Activated T-helper 1 cell treated with anti-CD3 and anti-CD28 coated beads, Interleukin-2, amount 50 U/mL, for 16 hours (primary cell): ENCODE results near the gene PBRM1.

Experiments
- DNase-seq, 2 donors: peaks; one replicate each; pipeline ENCODE4 v3.0.0-alpha.2; 2020; ENCODE audit warnings: low read depth in 1 of 2, low spot score in 1 of 2

PBRM1 gene

GRCh38 chr3:52574056-52574965 is 111.4 kb downstream of the PBRM1 start:
- no peak for DNase-seq

- no peak for DNase-seq
Measured at GRCh38 chr3:52572221-52572620, 113.5 kb downstream of the PBRM1 start.

DNA sequence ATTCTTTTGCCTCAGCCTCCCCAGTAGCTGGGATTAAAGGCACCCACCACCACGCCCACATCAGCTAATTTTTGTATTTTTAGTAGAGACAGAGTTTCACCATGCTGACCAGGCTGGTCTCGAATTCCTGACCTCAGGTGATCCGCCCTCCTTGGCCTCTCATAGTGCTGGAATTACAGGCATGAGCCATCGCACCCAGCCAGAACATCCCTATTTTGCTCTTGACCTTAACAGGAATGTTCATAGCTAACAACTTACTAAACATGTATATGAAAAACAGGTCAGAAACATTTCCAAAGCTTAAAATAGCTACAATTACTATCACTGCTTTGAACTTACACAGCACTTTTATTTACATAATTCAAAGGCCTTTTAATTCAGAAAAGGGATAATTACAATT is 115.6 kb downstream of the PBRM1 start:
- no peak for DNase-seq

DNA sequence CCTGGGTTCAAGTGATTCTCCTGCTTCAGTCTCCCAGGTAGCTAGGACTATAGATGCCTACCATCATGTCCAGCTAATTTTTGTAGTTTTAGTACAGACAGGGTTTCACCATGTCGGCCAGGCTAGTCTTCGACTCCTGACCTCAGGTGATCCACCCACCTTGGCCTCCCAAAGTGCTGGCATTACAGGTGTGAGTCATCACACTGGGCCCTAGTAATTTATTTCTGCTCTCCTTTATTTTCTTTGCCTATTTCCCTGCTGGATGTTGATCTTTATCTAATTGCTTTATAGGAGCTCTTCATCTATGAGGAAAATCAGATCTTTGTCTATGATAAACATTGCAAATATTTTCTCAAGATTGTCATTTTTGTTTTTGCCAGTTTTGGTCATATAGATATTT is 117.6 kb downstream of the PBRM1 start:
- no peak for DNase-seq

DNA sequence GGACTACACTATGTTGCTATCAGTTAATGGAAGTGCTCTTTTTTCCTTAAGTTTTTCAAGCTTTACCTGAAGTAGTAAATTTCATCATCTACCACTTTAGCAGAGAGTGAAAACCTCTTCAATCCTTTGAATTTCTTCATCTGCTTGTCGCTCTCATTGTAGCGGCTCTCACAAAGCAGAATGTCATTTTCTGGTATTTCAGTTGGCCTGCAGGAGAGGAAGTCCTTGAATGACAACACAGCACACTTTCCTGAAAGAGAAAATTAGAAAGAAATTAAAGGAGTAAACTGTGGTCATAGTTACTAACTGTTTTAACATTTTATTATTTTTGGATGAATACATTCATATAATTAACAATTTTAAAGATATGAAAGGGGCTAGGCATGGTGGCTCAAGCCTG is 121.7 kb downstream of the PBRM1 start:
- no peak for DNase-seq

DNA sequence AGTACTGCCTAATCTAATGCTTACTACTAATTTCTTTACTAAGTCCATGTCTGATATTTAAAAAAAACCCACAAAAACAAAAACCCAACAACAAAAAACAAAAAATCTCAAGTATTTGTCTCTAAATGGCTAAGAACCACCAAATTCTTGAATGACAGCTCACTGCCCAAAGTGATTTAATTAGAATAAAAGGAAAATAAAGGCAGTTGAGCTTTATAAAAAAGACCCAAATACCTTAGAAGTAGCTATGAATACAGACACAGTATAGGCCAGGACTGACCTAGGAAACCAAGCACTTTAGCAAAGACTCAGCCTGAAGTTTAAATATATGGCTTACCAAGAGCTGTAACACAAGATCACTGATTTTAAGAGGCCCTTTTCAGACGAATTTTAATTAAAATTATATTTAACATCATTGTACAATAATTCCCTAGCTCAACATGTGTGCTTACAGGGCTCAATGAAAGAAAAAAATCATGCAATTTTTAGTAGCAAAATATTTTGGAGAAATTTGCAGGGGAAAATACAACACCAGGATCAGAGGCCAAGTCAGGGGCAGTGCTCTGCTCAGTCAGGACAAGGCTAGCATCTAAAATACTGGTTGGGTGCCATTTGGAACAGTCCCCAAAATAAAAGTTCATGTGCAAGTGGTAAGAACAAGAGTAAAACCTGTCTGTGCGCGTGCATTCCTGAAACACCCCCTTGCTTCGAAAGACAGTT is 124.5 kb downstream of the PBRM1 start:
- no peak for DNase-seq

DNA sequence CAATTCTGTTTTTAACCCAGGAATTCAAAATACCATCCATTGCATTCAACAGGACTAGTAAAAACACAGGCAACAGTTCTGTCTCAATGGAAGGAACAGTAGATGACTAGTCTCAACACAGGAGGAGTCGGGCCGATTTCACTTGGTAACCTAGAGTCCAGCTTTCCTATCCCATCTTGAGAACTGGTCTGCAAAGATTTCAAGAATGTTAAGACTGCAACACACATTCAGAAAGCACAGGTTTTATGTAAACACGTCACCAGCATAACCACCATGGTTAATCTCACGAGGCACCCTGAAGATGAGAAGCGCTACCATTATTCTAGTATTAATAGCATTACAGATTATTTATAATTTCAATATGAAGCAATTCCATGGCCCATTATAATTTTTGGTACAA is 127.3 kb downstream of the PBRM1 start:
- no peak for DNase-seq

GRCh38 chr3:52557011-52557960 is 128.4 kb downstream of the PBRM1 start:
- DNase-seq: no peak

GRCh38 chr3:52555056-52555455 is 130.7 kb downstream of the PBRM1 start:
- no peak for DNase-seq

DNA sequence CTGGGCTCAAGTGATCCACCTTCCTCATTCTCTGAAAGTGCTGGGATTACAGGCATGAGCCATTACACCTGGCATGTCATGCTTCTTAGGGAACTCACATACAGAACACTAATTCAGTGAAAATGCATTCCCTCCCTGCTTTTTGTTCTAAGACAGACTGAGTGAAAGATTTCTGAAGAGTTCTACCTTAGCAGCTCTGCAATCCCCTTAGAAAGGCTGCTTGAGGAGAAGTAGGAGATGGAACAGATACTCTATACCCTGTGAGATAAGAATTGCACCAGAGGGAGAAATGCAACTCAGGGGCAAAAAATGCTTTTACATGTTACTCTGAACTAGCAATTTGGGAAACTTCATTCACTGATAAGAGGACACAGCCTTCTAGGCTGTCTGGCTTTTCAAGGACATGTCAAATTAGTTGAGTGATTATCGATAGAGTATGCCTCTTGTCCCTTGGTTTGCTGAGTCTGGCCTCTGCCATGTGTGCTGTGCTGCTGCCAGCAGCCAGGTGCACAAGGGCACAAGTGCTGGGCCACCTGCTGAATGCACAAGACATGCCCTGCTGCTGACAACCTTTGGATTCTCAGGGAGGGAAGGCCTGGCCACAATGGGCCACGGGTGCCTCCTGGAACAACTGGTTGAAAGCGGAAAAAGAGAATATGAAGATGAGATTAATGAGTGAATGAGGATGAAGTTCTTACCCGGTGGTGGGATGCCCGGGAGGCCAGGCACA is 131.5 kb downstream of the PBRM1 start:
- no peak for DNase-seq

DNA sequence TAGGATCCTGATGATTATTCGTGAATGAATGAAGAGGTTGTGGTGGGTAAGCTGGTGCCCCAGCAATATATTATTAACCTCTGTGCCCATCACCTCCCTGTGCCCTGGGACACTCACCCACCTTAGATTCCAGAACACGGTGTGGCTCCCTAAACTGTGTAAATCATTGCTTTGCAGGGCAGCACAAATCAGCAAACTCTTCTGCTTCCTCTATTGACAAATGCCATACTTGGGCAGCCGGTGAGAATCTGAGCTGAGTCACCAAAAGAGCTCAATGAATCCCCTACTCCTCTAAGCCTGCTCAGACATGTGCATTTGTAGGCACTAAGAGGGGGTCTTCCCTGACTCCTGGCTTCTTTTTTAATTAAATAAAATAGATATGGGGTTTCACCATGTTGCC is 133.6 kb downstream of the PBRM1 start:
- no peak for DNase-seq

- DNase-seq: no peak
Measured at GRCh38 chr3:52551118-52551517, 134.6 kb downstream of the PBRM1 start.

DNA sequence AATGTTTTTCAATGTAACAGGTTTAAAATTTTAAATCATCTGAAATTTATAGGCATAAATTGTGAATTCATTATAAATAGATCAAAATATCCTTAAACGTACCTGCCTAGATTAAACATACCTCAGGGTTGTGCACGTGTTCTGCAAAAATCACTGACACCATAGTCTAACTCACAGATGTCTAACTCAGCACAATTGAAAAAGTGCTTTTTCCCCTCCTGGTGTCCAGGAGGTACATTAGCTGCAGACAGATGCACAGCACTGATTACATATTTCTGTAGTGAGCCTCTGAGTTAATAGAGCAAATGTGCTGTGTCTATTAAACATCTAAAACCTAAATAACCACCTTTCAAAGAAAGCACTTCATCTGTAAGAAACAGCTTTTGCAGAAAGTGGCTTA is 138.6 kb downstream of the PBRM1 start:
- no peak for DNase-seq

- no peak for DNase-seq
Measured at GRCh38 chr3:52546111-52546901, 139.4 kb downstream of the PBRM1 start.

DNA sequence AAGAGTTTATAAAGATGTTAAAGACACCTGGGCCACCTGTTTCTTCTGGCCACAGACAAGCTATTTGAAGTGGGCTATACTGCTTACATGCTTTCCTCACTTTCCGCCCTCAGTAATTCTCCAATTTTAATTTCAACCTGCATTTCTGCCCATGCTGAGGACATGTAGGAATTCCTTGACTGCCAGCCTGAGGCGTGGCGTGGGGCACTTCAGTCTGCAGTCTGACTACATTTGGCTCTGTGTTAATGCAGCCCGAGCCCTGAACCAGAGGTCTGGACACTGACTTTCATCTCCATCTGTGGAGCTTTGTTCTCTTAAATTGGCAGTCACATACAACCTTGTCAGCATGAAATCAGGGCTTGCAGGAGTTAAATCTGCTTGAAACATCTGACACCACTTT is 140.8 kb downstream of the PBRM1 start:
- DNase-seq: no peak

DNA sequence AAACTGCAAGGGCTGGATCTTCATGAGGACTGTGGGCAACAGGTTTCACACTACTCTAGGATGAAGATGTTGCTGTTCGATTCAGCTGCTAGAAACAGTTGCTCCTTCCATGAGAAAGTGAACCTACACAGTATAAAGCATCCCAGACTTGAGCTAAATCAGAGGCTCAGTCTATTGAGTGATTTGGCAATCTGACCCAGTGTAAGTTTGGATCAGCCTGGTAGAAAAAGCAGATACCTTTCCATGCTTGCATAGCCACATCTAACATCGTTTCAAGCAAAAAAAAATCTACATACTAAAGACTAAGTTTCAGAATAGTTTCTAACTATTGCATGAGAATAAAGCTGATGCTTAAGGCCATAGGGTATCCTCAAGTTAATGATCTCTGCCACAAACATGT is 144.7 kb downstream of the PBRM1 start:
- no peak for DNase-seq

- DNase-seq: no peak
Measured at GRCh38 chr3:52539010-52539653, 146.6 kb downstream of the PBRM1 start.

- DNase-seq: no peak
Measured at GRCh38 chr3:52537726-52538421, 147.8 kb downstream of the PBRM1 start.

DNA sequence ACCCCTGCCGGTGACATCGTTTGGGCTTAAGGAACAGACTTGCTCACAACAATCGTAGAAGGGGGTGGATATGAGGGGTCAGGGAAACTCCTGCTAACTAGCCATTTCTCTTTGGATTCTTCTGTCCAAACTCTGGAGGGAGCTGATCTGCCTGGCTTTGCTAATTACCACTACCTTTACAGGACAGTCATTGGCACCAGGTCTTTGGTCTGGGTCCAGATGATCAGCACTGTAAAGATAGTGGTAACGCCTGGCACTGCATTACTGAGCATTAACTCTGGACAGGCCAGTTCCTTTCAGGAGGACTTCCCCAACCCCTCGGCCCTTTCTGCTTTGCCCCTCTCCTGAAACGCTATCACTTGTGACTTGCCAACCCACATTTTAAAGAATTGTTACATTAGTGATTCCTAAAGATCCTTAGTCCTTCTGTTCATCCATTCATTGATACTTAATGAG is 148.5 kb downstream of the PBRM1 start:
- no peak for DNase-seq
